Thyroid gland (tissue), 4 donors: ENCODE data around the gene LAMC3.

Experiments
- POLR2A ChIP-seq, 2 donors: fragments of 450-650 bp; IDR thresholded peaks; one replicate each; pipeline ENCODE4 v1.6.1; 2017; ENCODE audit warnings: antibody characterized with exemption in 2 of 2, mild to moderate bottlenecking in 2 of 2, moderate library complexity in 1 of 2
- TF ChIP-seq, protein P1 (sequence below), 6 experiments: fragments of 200-600 bp in 3 of 6; fragments of 450-650 bp in 3 of 6; sonication (generic) in 3 of 6; IDR thresholded peaks; one replicate each; pipeline ENCODE4 v1.5.1; 2016 to 2019; ENCODE audit warnings: antibody characterized with exemption in 6 of 6, mild to moderate bottlenecking in 2 of 6, inconsistent platforms in 1 of 6, moderate library complexity in 1 of 6

DNA sequence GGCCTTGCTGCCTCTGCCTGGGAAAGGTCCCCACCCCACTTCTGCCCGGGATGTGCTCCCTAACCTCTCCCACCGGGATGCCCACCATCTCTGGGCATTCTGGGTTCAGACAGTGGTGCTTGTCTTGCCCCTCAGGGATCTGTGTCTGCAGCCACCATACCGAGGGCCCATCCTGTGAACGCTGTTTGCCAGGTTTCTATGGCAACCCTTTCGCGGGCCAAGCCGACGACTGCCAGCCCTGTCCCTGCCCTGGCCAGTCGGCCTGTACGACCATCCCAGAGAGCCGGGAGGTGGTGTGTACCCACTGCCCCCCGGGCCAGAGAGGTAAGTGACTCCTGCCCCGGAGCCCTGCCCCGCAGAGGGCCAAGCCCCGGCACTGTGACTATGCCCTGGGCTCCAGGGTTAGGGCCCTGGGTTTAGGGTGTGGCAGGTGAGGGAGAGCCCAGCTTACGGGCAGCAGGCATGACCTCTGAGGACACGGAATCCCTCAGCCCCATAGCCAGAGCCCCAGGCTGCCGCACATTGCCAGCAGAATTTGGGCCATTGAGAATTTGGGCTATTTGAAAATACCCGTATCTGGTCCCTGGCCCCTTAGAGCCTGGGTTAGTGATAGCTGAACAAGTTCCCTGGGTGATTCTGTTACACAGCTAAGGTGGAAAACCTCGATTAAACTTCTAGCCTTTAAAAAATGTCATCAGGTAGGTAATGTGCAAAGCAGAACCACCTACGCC is 52.1 kb downstream of the LAMC3 start:
- TF ChIP-seq, protein P1, sequence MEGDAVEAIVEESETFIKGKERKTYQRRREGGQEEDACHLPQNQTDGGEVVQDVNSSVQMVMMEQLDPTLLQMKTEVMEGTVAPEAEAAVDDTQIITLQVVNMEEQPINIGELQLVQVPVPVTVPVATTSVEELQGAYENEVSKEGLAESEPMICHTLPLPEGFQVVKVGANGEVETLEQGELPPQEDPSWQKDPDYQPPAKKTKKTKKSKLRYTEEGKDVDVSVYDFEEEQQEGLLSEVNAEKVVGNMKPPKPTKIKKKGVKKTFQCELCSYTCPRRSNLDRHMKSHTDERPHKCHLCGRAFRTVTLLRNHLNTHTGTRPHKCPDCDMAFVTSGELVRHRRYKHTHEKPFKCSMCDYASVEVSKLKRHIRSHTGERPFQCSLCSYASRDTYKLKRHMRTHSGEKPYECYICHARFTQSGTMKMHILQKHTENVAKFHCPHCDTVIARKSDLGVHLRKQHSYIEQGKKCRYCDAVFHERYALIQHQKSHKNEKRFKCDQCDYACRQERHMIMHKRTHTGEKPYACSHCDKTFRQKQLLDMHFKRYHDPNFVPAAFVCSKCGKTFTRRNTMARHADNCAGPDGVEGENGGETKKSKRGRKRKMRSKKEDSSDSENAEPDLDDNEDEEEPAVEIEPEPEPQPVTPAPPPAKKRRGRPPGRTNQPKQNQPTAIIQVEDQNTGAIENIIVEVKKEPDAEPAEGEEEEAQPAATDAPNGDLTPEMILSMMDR (IDR thresholded peaks at IDR 0.05): no peak
- TF ChIP-seq POLR2A (IDR thresholded peaks at IDR 0.05): no peak
